ENCODE results near the gene FDXR. TPM values are rescaled to one million over a fixed set of nuclear protein-coding genes. Genes with fewer than 3 reads are reported as not detected.

Gene FDXR
- total RNA-seq, 1 donor from 2014 or later, result 34.2 TPM

DNA sequence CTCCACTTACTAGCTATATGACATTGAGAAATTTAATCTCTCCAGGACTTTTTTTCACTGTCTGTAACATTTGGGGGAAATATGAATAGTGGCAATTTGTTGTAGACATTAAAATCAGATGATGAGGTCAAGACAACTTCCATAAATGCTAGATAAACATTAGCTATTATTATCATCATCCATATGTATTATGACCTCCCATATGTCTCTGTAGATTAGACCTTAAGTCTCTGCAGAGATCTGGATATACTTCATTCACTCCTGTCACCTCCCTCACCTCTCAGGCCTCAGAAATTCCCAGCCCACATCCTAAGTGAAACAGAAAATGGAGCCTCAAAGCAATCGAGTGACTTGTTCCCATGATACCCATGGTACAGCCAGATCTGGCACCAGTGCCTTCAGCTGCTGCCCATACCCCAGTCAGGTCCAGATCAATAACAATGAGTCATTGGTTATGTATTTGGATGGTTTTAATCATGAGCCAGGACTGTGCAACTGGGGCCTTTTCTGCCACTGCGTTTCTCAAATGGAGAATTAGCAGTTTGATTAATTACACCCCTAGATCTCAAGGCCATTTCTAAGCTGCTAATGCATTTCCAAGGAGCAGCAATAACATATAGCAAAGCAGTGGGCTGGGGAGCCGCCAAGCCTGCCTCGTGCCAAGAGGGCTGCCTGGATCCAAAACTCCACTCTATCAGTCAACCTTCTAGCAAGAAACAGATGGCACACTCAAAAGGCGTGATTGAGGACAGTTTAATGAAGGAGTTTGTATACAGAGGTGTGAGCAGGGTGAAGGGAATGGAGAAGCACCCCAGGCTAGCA, 2.6 kb upstream of the FDXR start:
- no peaks in the 10 kb centered on the region for H3K36me3 ChIP-seq (ENCODE audit: insufficient read depth, low read length)
- peaks cover 5% of the 10 kb centered on the region for H3K36me3 Mint-ChIP-seq (ENCODE audit: low read depth, unreplicated experiment)
- FAIRE-seq (no peak), DNase-seq (ENCODE audit: low read depth) (no peak)
- H2AFZ ChIP-seq (ENCODE audit: low read depth, low read length), result no peak overlapping the region
- peaks cover 13% of the 10 kb centered on the region for H3K27me3 Mint-ChIP-seq (ENCODE audit: low read depth, unreplicated experiment)
- H3K4me2 ChIP-seq (ENCODE audit: low read length), result no peak overlapping the region
- H3K79me2 ChIP-seq (ENCODE audit: insufficient read depth, low read length), result peaks cover 9% of the 10 kb centered on the region
- H4K20me1 ChIP-seq (ENCODE audit: insufficient read depth, low read length), result no peaks in the 10 kb centered on the region
- no peak overlapping the region for H3K9ac ChIP-seq (ENCODE audit: low read length)
- TF ChIP-seq EZH2 (IDR thresholded peaks at IDR 0.05; ENCODE audit: insufficient read depth, low read length), result no peak
- TF ChIP-seq, protein P1, sequence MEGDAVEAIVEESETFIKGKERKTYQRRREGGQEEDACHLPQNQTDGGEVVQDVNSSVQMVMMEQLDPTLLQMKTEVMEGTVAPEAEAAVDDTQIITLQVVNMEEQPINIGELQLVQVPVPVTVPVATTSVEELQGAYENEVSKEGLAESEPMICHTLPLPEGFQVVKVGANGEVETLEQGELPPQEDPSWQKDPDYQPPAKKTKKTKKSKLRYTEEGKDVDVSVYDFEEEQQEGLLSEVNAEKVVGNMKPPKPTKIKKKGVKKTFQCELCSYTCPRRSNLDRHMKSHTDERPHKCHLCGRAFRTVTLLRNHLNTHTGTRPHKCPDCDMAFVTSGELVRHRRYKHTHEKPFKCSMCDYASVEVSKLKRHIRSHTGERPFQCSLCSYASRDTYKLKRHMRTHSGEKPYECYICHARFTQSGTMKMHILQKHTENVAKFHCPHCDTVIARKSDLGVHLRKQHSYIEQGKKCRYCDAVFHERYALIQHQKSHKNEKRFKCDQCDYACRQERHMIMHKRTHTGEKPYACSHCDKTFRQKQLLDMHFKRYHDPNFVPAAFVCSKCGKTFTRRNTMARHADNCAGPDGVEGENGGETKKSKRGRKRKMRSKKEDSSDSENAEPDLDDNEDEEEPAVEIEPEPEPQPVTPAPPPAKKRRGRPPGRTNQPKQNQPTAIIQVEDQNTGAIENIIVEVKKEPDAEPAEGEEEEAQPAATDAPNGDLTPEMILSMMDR (IDR thresholded peaks at IDR 0.05; ENCODE audit: insufficient read depth, low read depth, low read length), result no peak
- no peak overlapping the region for H3K4me3 Mint-ChIP-seq (ENCODE audit: unreplicated experiment)
- no peaks in the 10 kb centered on the region for H3K27me3 ChIP-seq (ENCODE audit: insufficient read depth, low read length)
- no peak overlapping the region for H3K27ac Mint-ChIP-seq (ENCODE audit: unreplicated experiment)
- no peak overlapping the region for H3K27ac ChIP-seq (ENCODE audit: low read depth, low read length)
- H3K4me3 ChIP-seq (ENCODE audit: insufficient read depth, low read depth, low read length), result no peak overlapping the region
- H3K4me1 ChIP-seq (ENCODE audit: insufficient read depth, low read length), result peaks cover 13% of the 10 kb centered on the region
- peaks cover 7% of the 10 kb centered on the region for H3K4me1 Mint-ChIP-seq (ENCODE audit: low read depth, unreplicated experiment)
- no peaks in the 10 kb centered on the region for H3K9me3 ChIP-seq (ENCODE audit: insufficient read depth, low read depth, low read length)
- H3K9me3 Mint-ChIP-seq (ENCODE audit: unreplicated experiment), result no peaks in the 10 kb centered on the region

DNA sequence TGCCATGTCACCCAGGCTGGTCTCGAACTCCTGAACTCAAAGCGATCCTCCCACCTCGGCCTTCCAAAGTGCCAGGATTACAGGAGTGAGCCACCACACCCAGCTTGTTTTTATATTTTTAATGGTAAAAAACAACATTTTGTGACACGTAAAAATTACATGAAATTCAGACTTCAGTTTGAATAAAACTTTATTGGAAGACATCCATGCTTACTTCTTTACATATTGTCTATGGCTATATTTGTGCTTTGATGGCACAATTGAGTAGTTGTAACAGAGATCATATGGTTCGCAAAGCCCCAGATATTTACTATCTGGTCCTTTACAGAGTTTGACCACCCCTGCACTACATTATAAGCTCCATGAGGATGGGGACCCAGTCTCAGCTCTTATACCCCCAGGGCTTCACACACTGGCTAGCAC, 1.8 kb upstream of the FDXR start:
- DNase-seq (ENCODE audit: low read depth), result no peak
- H3K79me2 ChIP-seq (ENCODE audit: insufficient read depth, low read length), result peaks cover 9% of the 10 kb centered on the region
- peaks cover 1% of the 10 kb centered on the region for H4K20me1 ChIP-seq (ENCODE audit: insufficient read depth, low read length)
- peaks cover 6% of the 10 kb centered on the region for H3K36me3 Mint-ChIP-seq (ENCODE audit: low read depth, unreplicated experiment)
- H3K4me1 ChIP-seq (ENCODE audit: insufficient read depth, low read length), result peaks cover 13% of the 10 kb centered on the region
- no peak overlapping the region for H3K9ac ChIP-seq (ENCODE audit: low read length)
- H3K4me3 Mint-ChIP-seq (ENCODE audit: unreplicated experiment), result no peak overlapping the region
- peaks cover 7% of the 10 kb centered on the region for H3K4me1 Mint-ChIP-seq (ENCODE audit: low read depth, unreplicated experiment)
- no peak overlapping the region for H3K4me3 ChIP-seq (ENCODE audit: insufficient read depth, low read depth, low read length)
- no peak overlapping the region for H3K27ac Mint-ChIP-seq (ENCODE audit: unreplicated experiment)
- no peak for TF ChIP-seq EZH2 (IDR thresholded peaks at IDR 0.05; ENCODE audit: insufficient read depth, low read length)
- TF ChIP-seq, protein P1 (IDR thresholded peaks at IDR 0.05; ENCODE audit: insufficient read depth, low read depth, low read length), result no peak
- no peaks in the 10 kb centered on the region for H3K36me3 ChIP-seq (ENCODE audit: insufficient read depth, low read length)
- H3K27ac ChIP-seq (ENCODE audit: low read depth, low read length), result no peak overlapping the region
- FAIRE-seq, result no peak
- no peak overlapping the region for H3K4me2 ChIP-seq (ENCODE audit: low read length)
- H2AFZ ChIP-seq (ENCODE audit: low read depth, low read length), result no peak overlapping the region
- H3K27me3 ChIP-seq (ENCODE audit: insufficient read depth, low read length), result no peaks in the 10 kb centered on the region
- H3K9me3 ChIP-seq (ENCODE audit: insufficient read depth, low read depth, low read length), result no peaks in the 10 kb centered on the region
- H3K27me3 Mint-ChIP-seq (ENCODE audit: low read depth, unreplicated experiment), result peaks cover 8% of the 10 kb centered on the region
- H3K9me3 Mint-ChIP-seq (ENCODE audit: unreplicated experiment), result no peaks in the 10 kb centered on the region

Measured in astrocyte (in vitro differentiated cells and primary cell).